ENCODE data around the gene EXT2. TPM values are rescaled to one million over a fixed set of nuclear protein-coding genes. Genes with fewer than 3 reads are reported as not detected.

The EXT2 gene
- total and polyA plus RNA-seq, 2 of the 13 experiments (the other 11 are each of a cell fraction or from before 2014, with no cell fraction given), result 61.5 to 68.7 TPM

- no peak for TF ChIP-seq DRAP1 (CRISPR knock-in tag; IDR thresholded peaks at IDR 0.05)
These were observed 170.7 kb downstream of the EXT2 start (continued) for GRCh38 chr11:44266056-44266780.

DNA sequence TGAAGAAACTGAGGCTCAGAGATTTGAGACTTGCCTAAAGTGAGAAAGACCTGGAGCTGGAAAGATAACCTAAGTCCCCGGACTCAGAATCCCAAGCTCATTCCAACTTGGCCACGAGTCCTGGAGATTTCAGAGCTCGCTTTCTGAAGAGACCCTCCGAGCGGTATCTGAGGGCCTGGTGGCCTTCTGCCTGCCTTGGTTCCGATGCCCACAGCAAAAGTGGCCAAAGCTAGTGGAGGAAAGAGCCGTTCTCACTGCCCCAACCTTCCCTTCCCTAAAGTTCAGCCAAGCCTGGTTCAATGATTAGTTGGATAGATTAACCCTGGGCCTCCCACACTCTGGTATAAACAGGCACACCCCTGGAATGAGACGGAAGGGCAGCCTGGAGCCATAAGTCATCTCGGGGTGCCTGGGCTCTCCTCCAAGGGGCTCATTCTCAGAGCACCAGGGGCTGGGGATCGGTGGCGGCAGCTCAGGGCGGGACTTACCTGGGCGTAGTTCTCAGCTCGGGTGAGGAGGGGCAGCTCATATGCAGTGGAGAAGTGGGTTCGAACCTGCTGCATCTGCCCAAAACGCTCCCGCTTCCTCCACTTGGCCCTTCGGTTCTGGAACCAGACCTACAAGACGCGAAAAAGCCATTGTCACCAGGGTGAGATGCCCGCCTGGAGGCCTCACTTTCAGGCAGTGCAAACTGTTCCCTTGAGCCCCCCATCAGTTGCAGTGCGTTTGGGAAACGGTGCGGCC lies 171.7 kb downstream of the EXT2 start:
- POLR2A ChIA-PET, result no interaction called here
- TF ChIP-seq, protein P1, sequence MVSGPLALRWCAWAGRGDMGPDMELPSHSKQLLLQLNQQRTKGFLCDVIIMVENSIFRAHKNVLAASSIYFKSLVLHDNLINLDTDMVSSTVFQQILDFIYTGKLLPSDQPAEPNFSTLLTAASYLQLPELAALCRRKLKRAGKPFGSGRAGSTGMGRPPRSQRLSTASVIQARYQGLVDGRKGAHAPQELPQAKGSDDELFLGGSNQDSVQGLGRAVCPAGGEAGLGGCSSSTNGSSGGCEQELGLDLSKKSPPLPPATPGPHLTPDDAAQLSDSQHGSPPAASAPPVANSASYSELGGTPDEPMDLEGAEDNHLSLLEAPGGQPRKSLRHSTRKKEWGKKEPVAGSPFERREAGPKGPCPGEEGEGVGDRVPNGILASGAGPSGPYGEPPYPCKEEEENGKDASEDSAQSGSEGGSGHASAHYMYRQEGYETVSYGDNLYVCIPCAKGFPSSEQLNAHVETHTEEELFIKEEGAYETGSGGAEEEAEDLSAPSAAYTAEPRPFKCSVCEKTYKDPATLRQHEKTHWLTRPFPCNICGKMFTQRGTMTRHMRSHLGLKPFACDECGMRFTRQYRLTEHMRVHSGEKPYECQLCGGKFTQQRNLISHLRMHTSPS (CRISPR knock-in tag; IDR thresholded peaks at IDR 0.05; ENCODE audit: low read depth), result no peak
- no peak for TF ChIP-seq ZBTB3 (CRISPR knock-in tag; IDR thresholded peaks at IDR 0.05; ENCODE audit: borderline replicate concordance, low read depth)
- no peak for TF ChIP-seq KDM5A (IDR thresholded peaks at IDR 0.05; ENCODE audit: borderline replicate concordance, low read length)
- no peak for TF ChIP-seq STAG1 (CRISPR knock-in tag; IDR thresholded peaks at IDR 0.05)
- TF ChIP-seq ZFP41 (CRISPR knock-in tag; IDR thresholded peaks at IDR 0.05; ENCODE audit: borderline replicate concordance), result no peak
- no peak for TF ChIP-seq AHR (CRISPR knock-in tag; IDR thresholded peaks at IDR 0.05)
- TF ChIP-seq SP5 (CRISPR knock-in tag; IDR thresholded peaks at IDR 0.05; ENCODE audit: borderline replicate concordance, low read depth), result no peak
- no peak for TF ChIP-seq CBX1 (IDR thresholded peaks at IDR 0.05; ENCODE audit: low read depth)
- TF ChIP-seq ETV6 (CRISPR knock-in tag; conservative IDR thresholded peaks at IDR 0.05), result no peak
- TF ChIP-seq, protein P2, sequence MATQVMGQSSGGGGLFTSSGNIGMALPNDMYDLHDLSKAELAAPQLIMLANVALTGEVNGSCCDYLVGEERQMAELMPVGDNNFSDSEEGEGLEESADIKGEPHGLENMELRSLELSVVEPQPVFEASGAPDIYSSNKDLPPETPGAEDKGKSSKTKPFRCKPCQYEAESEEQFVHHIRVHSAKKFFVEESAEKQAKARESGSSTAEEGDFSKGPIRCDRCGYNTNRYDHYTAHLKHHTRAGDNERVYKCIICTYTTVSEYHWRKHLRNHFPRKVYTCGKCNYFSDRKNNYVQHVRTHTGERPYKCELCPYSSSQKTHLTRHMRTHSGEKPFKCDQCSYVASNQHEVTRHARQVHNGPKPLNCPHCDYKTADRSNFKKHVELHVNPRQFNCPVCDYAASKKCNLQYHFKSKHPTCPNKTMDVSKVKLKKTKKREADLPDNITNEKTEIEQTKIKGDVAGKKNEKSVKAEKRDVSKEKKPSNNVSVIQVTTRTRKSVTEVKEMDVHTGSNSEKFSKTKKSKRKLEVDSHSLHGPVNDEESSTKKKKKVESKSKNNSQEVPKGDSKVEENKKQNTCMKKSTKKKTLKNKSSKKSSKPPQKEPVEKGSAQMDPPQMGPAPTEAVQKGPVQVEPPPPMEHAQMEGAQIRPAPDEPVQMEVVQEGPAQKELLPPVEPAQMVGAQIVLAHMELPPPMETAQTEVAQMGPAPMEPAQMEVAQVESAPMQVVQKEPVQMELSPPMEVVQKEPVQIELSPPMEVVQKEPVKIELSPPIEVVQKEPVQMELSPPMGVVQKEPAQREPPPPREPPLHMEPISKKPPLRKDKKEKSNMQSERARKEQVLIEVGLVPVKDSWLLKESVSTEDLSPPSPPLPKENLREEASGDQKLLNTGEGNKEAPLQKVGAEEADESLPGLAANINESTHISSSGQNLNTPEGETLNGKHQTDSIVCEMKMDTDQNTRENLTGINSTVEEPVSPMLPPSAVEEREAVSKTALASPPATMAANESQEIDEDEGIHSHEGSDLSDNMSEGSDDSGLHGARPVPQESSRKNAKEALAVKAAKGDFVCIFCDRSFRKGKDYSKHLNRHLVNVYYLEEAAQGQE (IDR thresholded peaks at IDR 0.05; ENCODE audit: borderline replicate concordance in 1 of 2, low read depth in 1 of 2, low read length in 2 of 2), result no peak
- TF ChIP-seq SYNCRIP (IDR thresholded peaks at IDR 0.05; ENCODE audit: insufficient read depth, low read depth, low read length), result no peak

More for the DNA sequence above, 171.7 kb downstream of the EXT2 start:
- Histone ChIP-seq H4K20me1 (ENCODE audit: insufficient read depth, low read length) (no peaks in the 10 kb centered on the region), H3K9ac (ENCODE audit: insufficient read depth, low read depth, low read length) (no peak overlapping the region), H3K4me1 (ENCODE audit: insufficient read depth, low read length) (peaks cover 12% of the 10 kb centered on the region), H3K36me3 (replicated peaks in 1 of 2; ENCODE audit: control insufficient read depth in 1 of 2, insufficient read depth in 2 of 2, low read length in 2 of 2) (no peaks in the 10 kb centered on the region), H3K9me3 (ENCODE audit: low read length) (no peaks in the 10 kb centered on the region), H3K79me2 (ENCODE audit: insufficient read depth, low read length) (no peaks in the 10 kb centered on the region), H3K27me3 (ENCODE audit: control insufficient read depth in 1 of 2, insufficient read depth in 2 of 2, low read length in 2 of 2) (peaks cover 1 to 4% of the 10 kb centered on the region in 2 experiments; a peak in 3 of 5 replicates), H2AFZ (ENCODE audit: low read length) (no peak overlapping the region), H3K4me3 (replicated peaks in 1 of 3; ENCODE audit: insufficient read depth in 1 of 3, low read depth in 2 of 3, low read length in 3 of 3) (no peak overlapping the region), H3K4me2 (ENCODE audit: low read depth, low read length) (peak overlapping the region; percentile 42; the same call in 1 of the 2 replicates), H3K27ac (ENCODE audit: extremely low read length, insufficient read depth, low read length) (no peak overlapping the region)
- in situ Hi-C loops (cut with HindIII; ENCODE audit: extremely low pct_ligation_motif_present, low pct_unique_long_range_greater_than_20kb), result no loop called here
- FAIRE-seq (no peak), ATAC-seq (no peak), DNase-seq (ENCODE audit: low spot score) (no peak)
- intact Hi-C loops (cut with micrococcal nuclease; ENCODE audit: unreplicated experiment), result no loop called here
- WGBS (ENCODE audit: low lambda C conversion rate), result 59% methylated on average over 11 of the region's 24 CpGs
- CTCF ChIA-PET (ENCODE audit: low intra/inter-chr PET ratio, low total read pairs), result no interaction called here
- BruUV-seq (replicated peaks), result no TSS peak
